Spleen (tissue), 7 donors: Measurements from ENCODE around the gene SH3BP4.

ENCODE experiments used
- POLR2AphosphoS5 ChIP-seq, 3 donors: sonication (generic); formaldehyde crosslinking; IDR thresholded peaks; one replicate each; pipeline ENCODE4 v1.5.1; 2017; ENCODE audit warnings: antibody characterized with exemption in 3 of 3
- TF ChIP-seq, protein P1 (sequence below), 11 experiments: fragments of 200-600 bp in 7 of 11; fragments of 450-650 bp in 4 of 11; sonication (generic) in 4 of 11; IDR thresholded peaks in 8 of 11; conservative IDR thresholded peaks in 3 of 11; 1 replicate in 7 of 11; 2 replicates in 4 of 11; pipeline versions ENCODE4 v1.4.0 to v1.8.0; 2016 to 2021; ENCODE audit warnings: antibody characterized with exemption in 11 of 11, inconsistent platforms in 4 of 11, mild to moderate bottlenecking in 1 of 11
- donor health status: DM: no; HTN: no; CAD: no; lungs with moderate emphysema.
- donor health status: DM: no; HTN: no; CAD: no.
- donor health status: DM: no; HTN: no; CAD: no.

DNA sequence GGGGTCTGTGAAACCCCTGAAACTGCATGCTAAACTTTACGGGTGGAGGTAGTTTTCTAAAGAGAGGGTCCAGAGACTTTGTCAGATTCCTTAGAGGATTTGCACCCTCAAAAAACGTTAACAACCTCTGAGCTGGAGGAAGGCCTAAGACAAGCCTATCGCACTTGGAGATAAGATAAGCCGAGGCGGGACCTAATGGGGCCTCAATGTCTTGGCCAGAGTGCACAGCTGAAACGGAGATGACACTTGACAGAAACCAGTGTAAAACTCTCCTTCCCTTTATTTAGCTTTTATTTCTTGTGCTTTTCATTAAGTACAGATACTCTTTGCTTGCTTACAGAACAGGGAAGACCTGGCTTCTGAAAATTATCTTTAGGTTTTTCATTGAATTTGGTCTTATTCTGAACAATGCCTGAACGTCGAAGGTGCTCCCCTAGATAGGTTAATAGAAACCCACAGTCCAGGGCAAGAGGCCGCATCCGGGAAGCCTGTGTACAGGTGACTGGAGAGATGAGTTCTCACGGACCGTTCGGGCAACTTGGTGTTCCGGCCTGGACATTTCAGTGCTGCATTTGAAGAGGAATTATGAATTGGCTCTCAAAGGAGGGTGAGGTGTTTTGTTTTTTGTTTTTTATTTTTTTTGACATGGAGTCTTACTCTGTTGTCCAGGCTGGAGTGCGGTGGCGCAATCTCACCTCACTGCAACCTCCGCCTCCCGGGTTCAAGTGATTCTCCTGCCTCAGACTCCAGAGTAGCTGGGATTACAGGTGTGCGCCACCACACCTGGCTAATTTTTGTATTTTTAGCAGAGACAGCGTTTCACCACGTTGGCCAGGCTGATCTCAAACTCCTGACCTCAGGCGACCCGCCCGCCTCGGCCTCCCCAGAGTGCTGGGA is 49.7 kb downstream of the SH3BP4 start:
- TF ChIP-seq POLR2AphosphoS5 (IDR thresholded peaks at IDR 0.05) = no peak
- TF ChIP-seq, protein P1, sequence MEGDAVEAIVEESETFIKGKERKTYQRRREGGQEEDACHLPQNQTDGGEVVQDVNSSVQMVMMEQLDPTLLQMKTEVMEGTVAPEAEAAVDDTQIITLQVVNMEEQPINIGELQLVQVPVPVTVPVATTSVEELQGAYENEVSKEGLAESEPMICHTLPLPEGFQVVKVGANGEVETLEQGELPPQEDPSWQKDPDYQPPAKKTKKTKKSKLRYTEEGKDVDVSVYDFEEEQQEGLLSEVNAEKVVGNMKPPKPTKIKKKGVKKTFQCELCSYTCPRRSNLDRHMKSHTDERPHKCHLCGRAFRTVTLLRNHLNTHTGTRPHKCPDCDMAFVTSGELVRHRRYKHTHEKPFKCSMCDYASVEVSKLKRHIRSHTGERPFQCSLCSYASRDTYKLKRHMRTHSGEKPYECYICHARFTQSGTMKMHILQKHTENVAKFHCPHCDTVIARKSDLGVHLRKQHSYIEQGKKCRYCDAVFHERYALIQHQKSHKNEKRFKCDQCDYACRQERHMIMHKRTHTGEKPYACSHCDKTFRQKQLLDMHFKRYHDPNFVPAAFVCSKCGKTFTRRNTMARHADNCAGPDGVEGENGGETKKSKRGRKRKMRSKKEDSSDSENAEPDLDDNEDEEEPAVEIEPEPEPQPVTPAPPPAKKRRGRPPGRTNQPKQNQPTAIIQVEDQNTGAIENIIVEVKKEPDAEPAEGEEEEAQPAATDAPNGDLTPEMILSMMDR (IDR thresholded peaks at IDR 0.05 in 8 of 11, conservative IDR thresholded peaks at IDR 0.05 in 3 of 11) = no peak
